H9 (cell line): ENCODE data around the gene SRP19. TPM values are rescaled to one million over a fixed set of nuclear protein-coding genes. Genes with fewer than 3 reads are reported as not detected.

Experiments used
- DNase-seq: peaks from one replicate; pipeline ENCODE4 v3.0.0-alpha.2; 2017
- H2AFZ ChIP-seq: one replicate; pipeline ENCODE4 v1.6.1; 2013; ENCODE audit warnings: mild to moderate bottlenecking, low read length, control low read depth, moderate library complexity
- H2AK5ac ChIP-seq: 2 replicates; pipeline ENCODE4 v1.6.1; 2013; ENCODE audit warnings: low read length, control low read depth, mixed read lengths; ENCODE audit not compliant: insufficient read length
- H2BK120ac ChIP-seq: one replicate; pipeline ENCODE4 v1.6.1; 2013; ENCODE audit warnings: low read depth, mild to moderate bottlenecking, low read length, control low read depth, inconsistent platforms; ENCODE audit not compliant: poor library complexity, severe bottlenecking
- H2BK12ac ChIP-seq: 2 replicates; pipeline ENCODE4 v1.6.1; 2013; ENCODE audit warnings: low read length, control low read depth, mixed read lengths, low read depth; ENCODE audit not compliant: insufficient read length
- H2BK15ac ChIP-seq: 2 replicates; pipeline ENCODE4 v1.6.1; 2013; ENCODE audit warnings: low read depth, low read length, control low read depth
- H2BK20ac ChIP-seq: one replicate; pipeline ENCODE4 v1.6.1; 2013; ENCODE audit warnings: low read depth, mild to moderate bottlenecking, low read length, control low read depth, inconsistent platforms; ENCODE audit not compliant: poor library complexity, severe bottlenecking
- H2BK5ac ChIP-seq: 2 replicates; pipeline ENCODE4 v1.6.1; 2013; ENCODE audit warnings: low read length, control low read depth, mixed read lengths; ENCODE audit not compliant: insufficient read length
- H3K14ac ChIP-seq: 2 replicates; pipeline ENCODE4 v1.6.1; 2013; ENCODE audit warnings: low read length, control low read depth; ENCODE audit not compliant: insufficient read depth
- H3K18ac ChIP-seq: 2 replicates; pipeline ENCODE4 v1.6.1; 2013; ENCODE audit warnings: low read depth, mild to moderate bottlenecking, mixed read lengths, low read length, control low read depth; ENCODE audit not compliant: insufficient read length
- H3K23ac ChIP-seq: 2 replicates; pipeline ENCODE4 v1.6.1; 2013; ENCODE audit warnings: low read length, control low read depth, mixed read lengths, low read depth; ENCODE audit not compliant: insufficient read length
- H3K23me2 ChIP-seq: 2 replicates; pipeline ENCODE4 v1.6.1; 2013; ENCODE audit warnings: low read depth, mild to moderate bottlenecking, mixed read lengths, low read length, control low read depth; ENCODE audit not compliant: insufficient read length, poor library complexity, severe bottlenecking
- H3K27ac ChIP-seq: 2 replicates; pipeline ENCODE4 v1.5.1; 2013; ENCODE audit warnings: low read length, control low read depth, mixed read lengths, low read depth; ENCODE audit not compliant: insufficient read length
- H3K27me3 ChIP-seq: 2 replicates; pipeline ENCODE4 v1.6.1; 2013; ENCODE audit warnings: low read length, control low read depth, inconsistent platforms; ENCODE audit not compliant: insufficient read depth
- H3K4ac ChIP-seq: 2 replicates; pipeline ENCODE4 v1.6.1; 2013; ENCODE audit warnings: low read depth, mild to moderate bottlenecking, control low read depth, inconsistent platforms, low read length, moderate library complexity
- H3K4me1 ChIP-seq: 2 replicates; pipeline ENCODE4 v1.6.1; 2013; ENCODE audit warnings: low read length, control low read depth, inconsistent platforms; ENCODE audit not compliant: insufficient read depth
- H3K4me2 ChIP-seq: 2 replicates; pipeline ENCODE4 v1.6.1; 2013; ENCODE audit warnings: low read length, control low read depth, mixed read lengths; ENCODE audit not compliant: insufficient read length, insufficient read depth
- H3K56ac ChIP-seq: 2 replicates; pipeline ENCODE4 v1.6.1; 2013; ENCODE audit warnings: low read depth, mild to moderate bottlenecking, mixed read lengths, low read length, control low read depth; ENCODE audit not compliant: insufficient read length
- H3K79me1 ChIP-seq: 2 replicates; pipeline ENCODE4 v1.6.1; 2013; ENCODE audit warnings: low read depth, mild to moderate bottlenecking, moderate library complexity, low read length, control low read depth, inconsistent platforms; ENCODE audit not compliant: insufficient read depth, poor library complexity, severe bottlenecking
- H3K79me2 ChIP-seq: 2 replicates; pipeline ENCODE4 v1.6.1; 2013; ENCODE audit warnings: low read length, control low read depth, inconsistent platforms; ENCODE audit not compliant: insufficient read depth
- H3K9ac ChIP-seq: 2 replicates; pipeline ENCODE4 v1.6.1; 2013; ENCODE audit warnings: low read length, control low read depth, mixed read lengths; ENCODE audit not compliant: insufficient read length; ENCODE audit errors: extremely low read depth
- H3K9me3 ChIP-seq: one replicate; pipeline ENCODE4 v1.6.1; 2013; ENCODE audit warnings: low read depth, low read length, inconsistent platforms; ENCODE audit not compliant: control insufficient read depth
- H3T11ph ChIP-seq: one replicate; pipeline ENCODE4 v1.6.1; 2013; ENCODE audit warnings: mild to moderate bottlenecking, low read length, control low read depth, inconsistent platforms
- H4K20me1 ChIP-seq: one replicate; pipeline ENCODE4 v1.6.1; 2013; ENCODE audit not compliant: control insufficient read depth, insufficient read length, insufficient read depth
- H4K5ac ChIP-seq: 2 replicates; pipeline ENCODE4 v1.6.1; 2013; ENCODE audit warnings: low read depth, mild to moderate bottlenecking, mixed read lengths, low read length, control low read depth; ENCODE audit not compliant: insufficient read length
- H4K8ac ChIP-seq: replicated peaks from 2 replicates; pipeline ENCODE4 v1.6.1; 2013; ENCODE audit warnings: low read length, control low read depth, mixed read lengths, low read depth; ENCODE audit not compliant: insufficient read length
- H4K91ac ChIP-seq: 2 replicates; pipeline ENCODE4 v1.6.1; 2013; ENCODE audit warnings: low read depth, mild to moderate bottlenecking, moderate library complexity, mixed read lengths, low read length, control low read depth; ENCODE audit not compliant: insufficient read length
- H3K27ac Mint-ChIP-seq, 3 experiments: 2 replicates in 2 of 3; 3 replicates in 1 of 3; pipeline ENCODE4 v1.8.0; 2020 to 2021; ENCODE audit warnings: mixed read lengths in 3 of 3, mild to moderate bottlenecking in 1 of 3, moderate library complexity in 1 of 3
- H3K27me3 Mint-ChIP-seq: 2 replicates; pipeline ENCODE4 v1.8.0; 2021; ENCODE audit warnings: low read depth, mild to moderate bottlenecking, moderate library complexity, mixed read lengths
- H3K36me3 Mint-ChIP-seq, 3 experiments: 2 replicates in 2 of 3; 3 replicates in 1 of 3; pipeline ENCODE4 v1.8.0; 2020 to 2021; ENCODE audit warnings: low read depth in 3 of 3, mixed read lengths in 3 of 3; ENCODE audit not compliant: insufficient read depth in 1 of 3
- H3K4me1 Mint-ChIP-seq, 2 experiments: 2 replicates each; pipeline ENCODE4 v1.8.0; 2020; ENCODE audit warnings: mixed read lengths in 2 of 2
- H3K4me3 Mint-ChIP-seq, 2 experiments: 2 replicates in 1 of 2; 3 replicates in 1 of 2; pipeline ENCODE4 v1.8.0; 2020 to 2021; ENCODE audit warnings: mild to moderate bottlenecking in 2 of 2, mixed read lengths in 2 of 2, moderate library complexity in 1 of 2
- H3K9me3 Mint-ChIP-seq, 2 experiments: 2 replicates in 1 of 2; 3 replicates in 1 of 2; pipeline ENCODE4 v1.8.0; 2020; ENCODE audit warnings: mild to moderate bottlenecking in 2 of 2, mixed read lengths in 2 of 2, moderate library complexity in 1 of 2
- WGBS: extraction: QIAGEN DNeasy Blood & Tissue Kit; methylation state at CpG from one replicate; pipeline ENCODE4 v1.1.7; 2013; ENCODE audit warnings: missing lambda C conversion rate, low lambda C conversion rate, mixed read lengths; ENCODE audit not compliant: insufficient read length; ENCODE audit errors: extremely low coverage; 5-methylcytosine and 5-hydroxymethylcytosine counted together
- total RNA-seq: library from RNA; stranded (reverse); gene quantifications from 2 replicates; pipeline ENCODE4 v1.2.1, GENCODE V29; 2021
- TF ChIP-seq, protein P1 (sequence below): fragments of 200-600 bp; sonication (generic); conservative IDR thresholded peaks from 3 replicates; pipeline ENCODE4 v1.8.0; 2021; ENCODE audit warnings: antibody characterized with exemption, mild to moderate bottlenecking

Gene SRP19
- total RNA-seq, 1 experiment from 2014 or later = 78.9 TPM

DNA sequence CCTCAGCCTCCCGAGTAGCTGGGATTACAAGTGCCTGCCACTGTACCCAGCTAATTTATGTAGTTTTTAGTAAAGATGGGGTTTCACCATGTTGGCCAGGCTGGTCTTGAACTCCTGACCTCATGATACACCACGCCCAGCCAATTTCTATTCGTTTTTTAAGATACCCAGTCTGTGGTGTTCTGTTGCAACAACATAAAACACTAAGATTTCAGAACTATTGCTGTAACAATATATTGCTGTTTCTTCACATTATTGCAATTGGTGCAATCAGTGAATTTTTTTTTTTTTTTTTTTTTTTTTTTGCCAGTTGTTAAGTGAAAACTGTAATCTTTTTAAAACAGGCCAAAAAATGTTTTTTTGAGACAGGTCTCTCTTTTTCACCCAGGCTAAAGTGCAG, 9.9 kb downstream of the SRP19 start:
- H3K4ac ChIP-seq = no peak overlapping the region
- H3K4me2 ChIP-seq = no peak overlapping the region
- no peak overlapping the region for H2BK5ac ChIP-seq
- H2BK120ac ChIP-seq = no peak overlapping the region
- H3K23ac ChIP-seq = no peak overlapping the region
- H3K9me3 ChIP-seq = no peaks in the 10 kb centered on the region
- Mint-ChIP-seq H3K27ac (no peak overlapping the region), H3K4me3 (no peak overlapping the region), H3K9me3 (no peaks in the 10 kb centered on the region), H3K27me3 (no peaks in the 10 kb centered on the region), H3K36me3 (peaks cover 24 to 68% (median 41%) of the 10 kb centered on the region in 3 experiments; a peak in 6 of 7 replicates), H3K4me1 (peaks cover 5 to 6% of the 10 kb centered on the region in 2 experiments; a peak in 3 of 4 replicates)
- no peaks in the 10 kb centered on the region for H3K4me1 ChIP-seq
- no peak overlapping the region for H3K56ac ChIP-seq
- no peak overlapping the region for H2AFZ ChIP-seq
- no peaks in the 10 kb centered on the region for H3K23me2 ChIP-seq
- no CpG with 5 or more reads among the region's 3 CpGs for WGBS
- no peaks in the 10 kb centered on the region for H4K20me1 ChIP-seq
- no peak overlapping the region for H4K91ac ChIP-seq
- H3K9ac ChIP-seq = no peak overlapping the region
- H3K79me1 ChIP-seq = no peaks in the 10 kb centered on the region
- H2BK20ac ChIP-seq = no peak overlapping the region
- TF ChIP-seq, protein P1, sequence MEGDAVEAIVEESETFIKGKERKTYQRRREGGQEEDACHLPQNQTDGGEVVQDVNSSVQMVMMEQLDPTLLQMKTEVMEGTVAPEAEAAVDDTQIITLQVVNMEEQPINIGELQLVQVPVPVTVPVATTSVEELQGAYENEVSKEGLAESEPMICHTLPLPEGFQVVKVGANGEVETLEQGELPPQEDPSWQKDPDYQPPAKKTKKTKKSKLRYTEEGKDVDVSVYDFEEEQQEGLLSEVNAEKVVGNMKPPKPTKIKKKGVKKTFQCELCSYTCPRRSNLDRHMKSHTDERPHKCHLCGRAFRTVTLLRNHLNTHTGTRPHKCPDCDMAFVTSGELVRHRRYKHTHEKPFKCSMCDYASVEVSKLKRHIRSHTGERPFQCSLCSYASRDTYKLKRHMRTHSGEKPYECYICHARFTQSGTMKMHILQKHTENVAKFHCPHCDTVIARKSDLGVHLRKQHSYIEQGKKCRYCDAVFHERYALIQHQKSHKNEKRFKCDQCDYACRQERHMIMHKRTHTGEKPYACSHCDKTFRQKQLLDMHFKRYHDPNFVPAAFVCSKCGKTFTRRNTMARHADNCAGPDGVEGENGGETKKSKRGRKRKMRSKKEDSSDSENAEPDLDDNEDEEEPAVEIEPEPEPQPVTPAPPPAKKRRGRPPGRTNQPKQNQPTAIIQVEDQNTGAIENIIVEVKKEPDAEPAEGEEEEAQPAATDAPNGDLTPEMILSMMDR = no peak
- no peak overlapping the region for H2BK12ac ChIP-seq
- H3K27ac ChIP-seq = no peak overlapping the region
- H3K14ac ChIP-seq = no peak overlapping the region
- no peak overlapping the region for H4K8ac ChIP-seq
- H2BK15ac ChIP-seq = no peak overlapping the region
- H2AK5ac ChIP-seq = no peak overlapping the region
- no peaks in the 10 kb centered on the region for H3K27me3 ChIP-seq
- H4K5ac ChIP-seq = no peak overlapping the region
- H3K79me2 ChIP-seq = no peaks in the 10 kb centered on the region
- no peak overlapping the region for H3K18ac ChIP-seq
- H3T11ph ChIP-seq = no peak overlapping the region
- DNase-seq = no peak
